HG02678 (cell line): ENCODE results near the gene NEAT1.

ENCODE experiments used
- ATAC-seq: cut with Tn5 transposase; IDR thresholded peaks from one replicate; pipeline ENCODE4 v1.9.1; 2021; ENCODE audit warnings: mild to moderate bottlenecking, moderate library complexity; ENCODE audit not compliant: unreplicated experiment

NEAT1 gene

DNA sequence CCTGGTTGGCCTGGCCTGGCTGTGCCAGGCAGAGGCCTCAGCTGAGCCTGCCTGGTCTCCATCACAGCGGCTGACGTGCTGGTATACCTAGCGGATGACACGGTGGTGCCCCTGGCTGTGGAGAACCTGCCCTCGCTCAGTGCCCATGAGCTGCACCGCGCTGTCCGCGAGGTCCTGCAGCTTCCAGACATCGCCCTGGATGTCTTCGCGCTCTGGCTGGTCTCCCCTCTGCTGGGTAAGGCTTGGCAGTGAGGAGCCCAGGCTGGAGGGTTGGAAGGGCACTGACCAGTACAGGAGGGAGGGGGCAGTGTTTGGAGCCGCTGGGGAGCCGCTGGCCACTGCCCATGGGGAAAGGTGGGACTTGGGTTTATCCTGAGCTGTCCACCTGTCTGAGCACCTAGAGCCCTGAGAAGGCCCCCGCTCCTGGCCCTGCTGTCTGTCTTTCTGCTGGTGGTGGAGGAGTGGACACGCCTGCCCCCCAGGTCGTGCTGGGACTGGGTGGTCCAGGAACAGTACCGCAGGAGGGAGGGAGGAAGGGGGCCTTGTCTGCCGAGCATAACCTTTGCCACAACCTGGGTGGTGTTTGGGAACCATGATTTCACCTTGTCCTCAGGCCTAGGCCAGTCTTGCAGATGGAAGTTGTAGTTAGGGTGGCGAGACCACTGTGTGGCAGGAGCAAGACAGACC, 33.2 kb upstream of the NEAT1 start:
- no peak for ATAC-seq

DNA sequence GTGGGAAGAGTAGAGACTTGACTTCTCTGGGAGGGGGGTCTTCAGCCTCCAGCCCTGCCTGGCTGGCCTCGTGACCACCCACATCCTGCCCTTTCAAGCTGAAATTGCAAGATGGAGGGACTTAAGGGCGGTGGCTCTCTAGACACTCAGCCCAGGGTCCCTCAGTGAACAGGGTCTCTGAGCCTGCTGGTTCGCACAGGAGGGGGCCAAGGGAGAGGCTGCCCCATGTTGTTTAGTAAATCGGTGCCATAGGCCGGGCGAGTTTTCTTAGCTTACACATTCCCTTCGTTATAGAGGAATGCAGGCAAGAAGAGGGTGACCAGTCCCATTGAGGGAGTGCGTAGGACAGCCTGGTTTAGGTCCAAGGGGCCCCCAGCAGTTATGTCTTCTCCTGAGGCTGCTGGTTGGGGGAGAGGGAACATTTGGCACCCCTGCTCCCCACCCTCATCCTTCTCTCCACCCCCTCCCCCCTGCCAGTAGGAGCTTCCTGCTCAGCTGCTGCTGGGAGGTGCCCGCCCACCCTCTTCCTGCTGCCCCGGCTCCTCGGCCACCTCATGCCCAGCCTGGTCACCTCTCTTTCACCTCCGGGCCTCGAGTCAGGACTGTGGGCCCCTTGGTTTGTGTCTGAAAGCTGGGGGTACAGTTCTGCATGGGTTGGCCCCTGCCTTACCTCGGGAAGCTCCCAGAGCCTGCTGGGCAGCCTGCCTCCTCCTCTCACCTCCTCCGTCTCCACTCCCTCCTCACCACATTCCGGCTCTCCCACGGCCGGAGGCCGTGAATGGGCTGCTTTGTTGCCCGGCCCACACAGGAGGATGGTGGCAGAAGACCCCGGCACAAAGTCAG, 32.3 kb upstream of the NEAT1 start:
- no peak for ATAC-seq

DNA sequence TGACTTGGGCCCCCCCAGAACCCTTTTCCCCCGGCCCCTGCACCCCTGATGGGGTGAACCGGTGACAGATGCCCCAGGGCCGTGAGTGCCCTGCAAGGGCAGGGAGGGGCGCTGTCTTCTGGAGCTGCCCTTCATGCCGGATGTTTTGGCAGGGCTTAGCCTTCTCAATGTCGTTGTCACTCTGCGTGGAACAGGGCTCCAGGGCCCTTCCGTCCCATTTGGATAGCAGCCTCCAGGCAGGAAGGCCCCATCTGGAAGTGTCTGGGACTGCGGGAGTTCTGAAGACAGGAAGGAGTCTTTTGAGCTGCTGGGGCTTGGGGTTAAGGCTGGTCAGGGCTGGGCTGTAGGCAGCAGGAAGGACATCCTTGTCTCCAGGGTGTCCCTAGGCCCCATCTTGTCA, 31.6 kb upstream of the NEAT1 start:
- no peak for ATAC-seq

DNA sequence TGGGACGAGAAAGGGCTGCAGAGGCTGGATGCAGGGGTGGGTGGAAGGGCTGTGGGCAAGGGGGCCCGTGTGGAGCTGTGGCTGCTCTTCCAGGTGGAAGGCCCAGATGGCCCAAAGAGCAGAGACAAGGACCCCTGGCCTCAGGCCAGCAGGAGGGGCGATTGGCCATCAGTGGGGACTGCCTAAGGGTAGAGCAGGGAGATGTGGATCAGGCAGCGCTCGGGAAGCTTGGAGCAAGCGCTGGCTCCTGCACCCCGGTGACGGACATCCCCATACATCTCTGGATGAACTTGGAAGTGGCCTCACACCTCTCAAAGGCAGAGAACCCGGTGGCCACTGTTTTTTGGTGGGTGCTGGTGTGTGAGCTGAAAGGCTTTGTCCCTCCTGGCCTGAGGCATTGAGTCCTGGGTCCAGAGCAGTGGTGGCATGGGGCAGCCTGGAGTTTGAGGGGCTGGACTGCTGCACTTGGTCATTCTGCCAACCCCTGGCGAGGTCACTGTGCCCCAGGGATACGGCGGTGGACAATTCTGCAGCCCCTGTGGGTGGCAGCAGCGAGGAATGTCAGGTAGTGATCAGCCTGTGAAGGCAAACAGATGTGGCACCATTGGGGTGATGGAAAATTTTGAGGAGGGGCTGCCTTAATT, 30.3 kb upstream of the NEAT1 start:
- ATAC-seq, result no peak

DNA sequence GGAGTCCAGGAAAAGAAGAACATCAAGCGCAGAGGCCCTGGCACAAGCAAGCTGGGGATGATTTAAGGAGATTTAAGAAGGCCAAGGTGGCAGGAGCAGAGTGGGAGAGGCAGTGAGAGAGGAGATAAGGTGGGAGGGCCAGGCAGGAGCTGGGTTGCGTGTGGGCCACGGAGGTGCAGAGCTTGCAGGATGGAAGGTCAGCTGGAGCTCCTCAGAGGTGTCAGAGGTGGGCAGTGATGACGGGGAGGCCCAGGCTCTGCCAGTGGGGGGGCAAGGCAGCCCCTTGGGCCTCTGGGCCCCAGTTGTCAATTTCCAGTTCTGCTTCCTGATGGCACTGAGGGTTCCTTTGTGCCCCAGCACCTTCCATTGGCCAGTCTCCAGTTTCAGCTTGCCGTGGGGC, 29.7 kb upstream of the NEAT1 start:
- no peak for ATAC-seq

DNA sequence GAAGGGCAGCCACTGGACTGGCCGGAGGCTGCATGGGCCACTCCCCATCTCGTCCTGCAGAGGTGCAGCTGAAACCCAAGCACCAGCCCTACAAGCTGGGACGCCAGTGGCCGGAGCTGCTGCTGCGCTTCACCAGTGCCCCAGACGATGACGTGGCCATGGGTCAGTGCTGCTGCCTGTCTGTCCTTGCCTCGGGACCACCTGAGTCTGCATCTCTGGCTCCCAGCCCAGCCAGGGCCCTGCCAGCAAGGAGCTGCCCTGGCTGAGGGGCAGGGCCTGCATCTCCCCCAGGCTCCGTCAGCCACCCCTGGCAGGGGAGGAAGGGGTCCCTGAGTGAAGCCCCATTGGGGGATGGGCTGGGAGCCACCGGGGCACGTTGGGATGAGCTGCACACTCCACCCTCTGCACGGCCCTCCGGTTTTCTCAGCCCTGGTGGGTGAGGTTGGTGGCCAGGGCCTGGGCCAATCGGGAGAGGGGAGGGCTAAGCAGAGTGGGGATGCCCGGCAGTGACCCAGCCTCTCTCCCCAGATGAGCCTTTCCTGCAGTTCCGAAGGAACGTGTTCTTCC, 29.0 kb upstream of the NEAT1 start:
- ATAC-seq, result no peak

DNA sequence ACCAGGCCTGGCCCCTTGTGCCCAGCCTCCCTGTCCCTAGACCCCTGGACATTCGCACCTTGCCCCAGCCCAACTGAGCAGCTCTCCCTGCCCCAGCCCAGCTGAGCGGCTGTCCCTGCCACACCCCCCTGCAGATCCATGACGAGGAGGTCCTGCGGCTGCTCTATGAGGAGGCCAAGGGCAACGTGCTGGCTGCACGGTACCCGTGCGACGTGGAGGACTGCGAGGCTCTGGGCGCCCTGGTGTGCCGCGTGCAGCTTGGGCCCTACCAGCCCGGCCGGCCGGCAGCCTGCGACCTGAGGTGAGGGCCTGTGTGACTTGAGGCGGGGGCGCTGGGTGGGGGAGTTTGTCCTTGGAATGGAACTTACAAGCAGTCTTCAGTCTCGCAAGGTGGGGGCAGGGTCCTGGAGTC, 28.5 kb upstream of the NEAT1 start:
- no peak for ATAC-seq

DNA sequence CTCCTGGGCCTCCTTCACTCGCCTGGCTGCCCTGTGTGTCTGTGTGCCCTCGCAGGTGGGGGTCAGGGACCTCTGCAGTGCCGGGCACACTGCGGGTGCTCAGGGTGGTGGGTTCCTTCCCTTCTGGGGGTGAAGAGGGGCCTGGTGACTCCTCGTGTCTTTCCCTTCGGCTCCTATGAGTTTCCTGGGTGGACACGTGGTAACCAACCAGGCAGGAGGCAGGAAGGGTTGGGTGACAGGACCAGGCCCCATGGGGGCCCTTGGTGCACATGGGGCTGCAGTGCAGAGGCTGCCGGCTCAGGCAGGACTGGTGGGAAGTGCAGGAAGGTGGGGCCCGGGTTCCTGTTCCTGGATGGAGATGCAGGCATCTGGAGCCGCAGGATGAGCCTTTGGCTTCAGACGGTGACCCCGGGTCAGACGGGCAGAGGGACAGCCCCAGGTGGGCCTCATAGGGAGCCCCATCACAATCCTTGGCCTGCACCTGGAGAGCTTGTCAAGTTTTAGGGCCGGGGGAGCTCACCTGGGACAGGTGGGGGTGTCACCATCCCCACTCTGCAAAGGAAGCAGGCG, 26.6 kb upstream of the NEAT1 start:
- no peak for ATAC-seq

DNA sequence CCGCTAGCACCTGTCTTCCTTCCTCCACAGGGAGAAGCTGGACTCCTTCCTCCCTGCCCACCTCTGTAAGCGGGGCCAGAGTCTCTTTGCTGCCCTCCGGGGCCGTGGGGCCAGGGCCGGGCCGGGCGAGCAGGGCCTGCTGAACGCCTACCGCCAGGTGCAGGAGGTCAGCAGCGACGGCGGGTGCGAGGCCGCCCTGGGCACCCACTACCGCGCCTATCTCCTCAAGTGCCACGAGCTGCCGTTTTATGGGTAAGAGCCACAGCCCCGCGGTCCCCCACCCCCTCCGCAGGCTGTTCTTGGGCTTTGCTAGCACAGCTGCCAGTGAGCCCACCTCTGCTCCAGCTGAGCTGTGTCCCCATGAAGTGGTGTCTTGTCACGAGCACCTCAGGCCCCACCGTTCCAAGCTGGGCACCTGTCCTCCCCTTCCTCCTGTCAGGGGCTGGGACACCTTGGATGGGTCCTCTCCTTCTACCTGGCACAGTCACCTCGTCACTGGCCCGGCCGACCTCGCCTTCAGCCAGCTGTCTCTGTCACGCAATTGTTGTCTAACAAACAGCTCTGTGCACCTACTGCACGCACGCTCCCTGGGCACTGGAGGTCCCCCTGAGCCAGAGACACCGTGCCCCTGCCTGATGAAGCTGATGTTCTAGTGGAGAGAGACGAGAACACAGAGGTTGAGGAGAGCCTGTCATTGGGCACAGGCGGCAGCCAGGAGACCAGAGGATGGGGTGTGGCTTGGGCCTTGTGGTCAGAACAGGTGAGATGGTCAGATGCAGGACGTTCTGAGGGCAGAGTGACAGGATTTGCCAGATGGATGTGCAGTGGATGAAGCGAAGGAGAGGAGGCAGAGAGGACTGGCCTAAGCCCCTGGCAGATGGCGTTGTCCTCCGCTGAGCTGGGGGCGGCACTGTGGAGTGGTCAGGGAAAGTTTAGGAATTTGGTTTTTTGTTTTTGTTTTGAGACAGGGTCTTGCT, 25.5 kb upstream of the NEAT1 start:
- no peak for ATAC-seq

DNA sequence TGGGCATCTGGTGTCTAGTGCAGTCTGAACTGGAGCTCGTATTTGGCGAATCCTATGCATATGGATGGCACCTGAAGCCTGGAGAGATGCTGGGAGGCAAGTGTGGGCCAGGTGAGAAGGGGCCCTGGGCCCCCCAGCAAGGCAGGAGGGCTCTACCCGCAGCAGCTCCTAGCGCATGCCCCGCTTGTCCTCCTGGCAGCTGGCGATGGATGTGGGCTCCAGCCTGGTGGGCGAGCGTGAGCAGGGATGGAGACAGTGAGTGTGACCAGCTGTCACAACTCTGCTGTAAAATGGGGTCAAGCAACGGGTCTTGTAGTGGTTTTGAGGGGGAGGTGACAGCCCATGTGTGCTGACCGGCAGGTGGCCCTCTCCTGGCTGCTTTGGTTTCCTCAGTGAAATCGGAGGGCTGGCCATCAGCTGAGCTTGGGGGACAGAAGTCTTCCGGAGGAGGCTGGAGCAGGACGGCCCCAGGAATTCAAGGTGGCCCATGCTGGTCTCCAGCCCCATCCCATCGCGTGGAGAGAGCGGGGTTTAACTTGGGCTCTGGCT, 24.2 kb upstream of the NEAT1 start:
- no peak for ATAC-seq

DNA sequence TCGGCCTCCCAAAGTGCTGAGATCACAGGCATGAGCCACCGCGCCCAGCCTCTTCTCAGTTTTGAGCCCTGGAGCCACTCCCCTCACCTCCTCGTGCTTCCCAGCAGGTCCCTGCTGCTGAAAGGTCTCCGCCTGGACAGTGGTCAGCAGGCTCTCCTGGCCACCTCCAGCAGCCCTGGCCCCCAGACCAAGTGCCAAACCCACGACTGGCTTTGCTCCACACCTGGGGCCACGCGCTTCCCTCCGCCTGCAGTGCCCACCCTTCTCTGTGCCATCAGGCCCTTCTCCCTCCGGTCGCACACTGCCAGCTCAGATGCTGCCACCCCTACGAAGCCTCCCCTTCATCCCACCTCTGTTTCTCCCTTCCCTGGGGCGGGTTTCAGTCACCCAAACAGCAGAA, 23.3 kb upstream of the NEAT1 start:
- no peak for ATAC-seq

DNA sequence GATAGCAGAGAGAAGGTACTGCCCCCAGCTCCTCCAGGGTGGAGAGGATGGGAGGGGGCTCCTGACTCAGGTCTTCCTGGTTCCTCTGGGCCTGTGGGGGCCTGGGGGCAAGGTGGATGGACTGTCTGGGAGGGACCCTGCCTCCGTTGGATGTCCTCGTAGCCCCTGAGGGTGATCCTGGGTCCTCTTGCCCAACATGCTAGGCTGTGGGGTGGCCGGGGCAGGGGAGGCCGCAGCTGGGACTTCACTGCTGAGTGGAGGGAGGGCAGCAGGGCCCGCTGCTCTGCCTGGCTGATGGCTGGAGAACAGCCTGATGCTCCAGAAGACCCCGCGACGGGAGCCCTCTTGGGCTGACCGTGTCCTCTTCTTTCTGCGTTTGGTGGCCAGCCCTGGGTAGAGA, 22.8 kb upstream of the NEAT1 start:
- no peak for ATAC-seq

DNA sequence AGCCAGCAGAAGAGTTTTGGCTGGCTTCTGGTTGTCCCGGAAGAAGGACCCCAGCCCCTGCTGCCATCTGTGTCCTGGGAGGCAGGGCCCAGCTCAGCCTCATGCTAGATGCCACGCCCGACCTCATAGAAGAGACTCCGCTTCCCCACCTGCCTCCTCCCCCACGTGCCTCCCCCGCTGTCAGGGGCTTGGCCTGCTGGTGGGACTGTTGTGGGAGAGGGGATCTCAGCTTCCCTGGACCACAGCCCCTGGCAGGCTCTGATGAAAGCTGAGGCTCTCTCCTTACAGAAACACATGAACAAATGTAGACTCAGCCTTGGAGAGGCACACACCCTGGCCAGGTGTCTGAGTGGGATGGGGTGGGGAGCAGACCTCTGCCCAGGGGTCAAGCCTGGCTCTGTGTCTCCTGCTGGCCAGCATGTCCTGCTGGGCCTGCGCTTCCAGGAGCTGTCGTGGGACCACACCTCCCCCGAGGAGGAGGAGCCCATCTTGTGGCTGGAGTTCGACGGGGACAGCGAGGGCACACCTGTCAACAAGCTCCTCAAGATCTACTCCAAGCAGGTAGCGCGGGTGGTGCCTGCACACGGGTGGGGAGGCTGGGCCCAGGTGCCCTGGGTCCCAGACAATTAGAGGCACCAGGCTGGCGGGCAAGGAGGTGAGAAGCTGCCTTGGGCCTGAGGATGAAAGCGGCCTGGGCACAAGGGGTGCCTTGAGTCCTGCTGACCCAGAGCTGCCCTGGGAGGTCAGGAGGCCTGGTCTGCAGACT, 22.1 kb upstream of the NEAT1 start:
- no peak for ATAC-seq

DNA sequence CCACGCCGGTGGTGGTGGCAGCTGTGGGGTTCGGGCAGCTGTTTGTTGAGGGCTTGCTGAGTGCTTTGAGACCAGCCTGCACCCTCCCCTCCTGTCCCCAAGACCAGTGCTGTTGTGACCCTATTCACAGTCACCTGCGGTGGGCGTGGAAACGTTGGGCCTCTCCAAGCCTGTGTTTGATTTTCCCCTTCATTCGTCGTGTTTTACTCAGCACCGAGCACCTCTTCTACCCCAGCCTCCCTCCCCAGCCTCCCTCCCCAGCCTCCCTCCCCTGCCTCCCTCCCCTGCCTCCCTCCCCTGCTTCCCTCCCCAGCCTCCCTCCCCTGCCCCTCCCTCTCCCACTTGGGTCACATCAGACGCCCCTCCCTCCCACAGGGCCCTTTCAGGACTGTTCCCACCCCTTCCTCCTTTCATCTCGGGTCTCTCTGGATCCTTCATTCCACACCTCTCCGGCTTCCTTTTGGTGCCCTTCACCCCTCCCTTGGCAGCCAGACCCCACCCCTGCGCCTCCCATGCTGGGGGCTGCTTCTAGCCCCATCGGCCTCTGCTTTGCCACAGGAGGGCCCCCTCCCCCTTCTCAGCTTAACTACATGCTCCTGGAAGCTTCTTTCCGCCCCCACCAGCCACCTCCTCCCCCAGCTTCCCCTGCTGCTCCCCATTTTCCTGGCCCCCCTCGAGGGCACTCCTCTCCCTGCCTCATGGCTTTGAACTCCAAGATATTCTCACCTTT, 21.4 kb upstream of the NEAT1 start:
- ATAC-seq, result no peak

DNA sequence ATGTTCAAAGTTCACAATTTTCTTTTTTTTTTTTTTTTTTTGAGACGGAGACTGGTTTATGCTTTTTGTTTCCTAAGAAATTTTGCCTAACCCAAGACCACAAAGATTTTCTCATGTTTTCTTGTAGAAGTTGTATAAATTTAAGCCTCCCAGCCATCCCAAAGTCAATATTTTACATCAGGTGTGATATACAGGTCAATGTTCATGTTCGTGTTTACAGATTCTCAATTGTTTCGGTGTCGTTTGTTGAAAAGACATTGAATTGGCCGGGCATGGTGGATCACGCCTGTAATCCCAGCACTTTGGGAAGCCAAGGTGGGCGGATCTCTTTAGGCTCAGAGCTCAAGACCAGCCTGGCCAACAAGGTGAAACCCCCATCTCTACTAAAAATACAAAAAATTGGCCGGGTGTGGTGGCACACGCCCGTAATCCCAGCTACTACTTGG, 20.8 kb upstream of the NEAT1 start:
- no peak for ATAC-seq

DNA sequence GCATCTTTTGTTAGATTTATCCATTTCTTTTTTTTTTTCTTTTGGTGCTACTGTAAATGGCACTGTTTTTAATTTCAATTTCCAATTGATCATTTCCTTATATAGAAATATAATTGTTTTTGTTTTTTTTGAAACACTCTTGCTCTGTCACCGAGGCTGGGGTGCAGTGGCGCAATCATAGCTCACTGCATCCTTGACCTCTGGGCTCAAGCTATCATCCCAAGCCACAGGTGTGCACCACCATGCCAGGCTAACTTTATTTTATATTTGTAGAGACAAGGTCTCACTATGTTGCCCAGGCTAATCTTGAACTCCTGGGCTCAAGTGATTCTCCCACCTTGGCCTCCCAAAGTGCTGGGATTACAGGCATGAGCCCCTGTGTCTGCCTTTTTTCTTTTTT, 19.8 kb upstream of the NEAT1 start:
- ATAC-seq, result no peak

DNA sequence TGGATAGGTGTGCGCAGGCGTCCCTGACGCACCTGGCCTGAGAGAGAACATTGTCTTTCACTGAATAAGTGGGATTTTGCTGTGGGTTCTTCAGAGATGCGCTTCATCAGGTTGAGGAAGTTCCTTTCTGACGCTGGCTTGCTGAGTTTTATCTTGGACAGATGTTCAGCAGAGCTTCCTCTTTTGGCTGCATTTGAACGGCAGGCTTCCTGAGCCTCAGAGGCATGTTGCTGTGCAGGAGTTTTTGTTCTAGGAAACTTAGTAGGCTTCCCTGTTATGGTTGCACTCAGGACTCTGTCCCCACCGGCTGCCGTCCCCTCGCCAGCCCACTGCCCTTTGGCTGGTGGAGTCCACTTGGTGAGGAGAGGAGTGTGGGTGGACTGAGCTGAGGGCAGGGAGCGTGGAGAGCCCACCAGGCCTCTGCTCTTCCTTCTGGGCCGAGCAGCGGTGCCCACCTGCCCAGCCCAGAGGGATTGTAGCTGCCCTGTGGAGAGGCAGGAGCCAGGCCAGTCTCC, 18.9 kb upstream of the NEAT1 start:
- ATAC-seq, result peak; percentile 49

DNA sequence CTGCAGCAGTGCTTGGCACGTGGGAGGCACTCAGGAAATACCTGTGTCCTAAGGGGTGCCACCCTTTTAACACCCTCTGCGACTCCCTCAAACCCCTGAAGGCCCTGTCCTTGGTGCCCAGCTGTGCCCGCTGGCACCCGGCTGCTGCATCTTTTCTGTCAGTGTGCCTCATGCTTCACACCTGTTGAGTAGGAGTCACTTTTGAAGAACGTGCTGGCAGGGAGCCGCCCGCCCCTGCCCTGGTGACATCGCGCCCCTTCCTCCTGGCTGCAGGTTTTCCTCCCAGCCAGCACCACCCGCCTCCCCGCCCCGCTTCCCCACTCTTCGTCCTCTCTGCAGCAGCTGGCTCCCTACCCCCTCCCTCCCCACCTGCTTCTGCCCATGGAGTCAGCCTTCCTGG, 18.4 kb upstream of the NEAT1 start:
- no peak for ATAC-seq
